Mucosa of descending colon (tissue), 3 donors: ENCODE measurements around the gene TEC. TPM values are rescaled to one million over a fixed set of nuclear protein-coding genes. Genes with fewer than 3 reads are reported as not detected.
A peak's percentile ranks its signal among the peaks of the same experiment; 100 is the strongest.

ENCODE experiments used
- ATAC-seq: fragments of 200-7000 bp; cut with Tn5 transposase; one replicate; pipeline ENCODE4 v1.9.1; 2020; ENCODE audit warnings: mild to moderate bottlenecking, moderate library complexity
- DNase-seq, 3 donors: peaks; one replicate each; pipeline ENCODE4 v3.0.0-alpha.2; 2020
- H3K36me3 ChIP-seq: fragments of 200-600 bp; one replicate; pipeline ENCODE4 v1.8.0; 2021; ENCODE audit warnings: low read depth, mild to moderate bottlenecking
- H3K4me1 ChIP-seq: fragments of 200-600 bp; one replicate; pipeline ENCODE4 v1.8.0; 2021; ENCODE audit warnings: low read depth, mild to moderate bottlenecking
- H3K4me3 ChIP-seq: fragments of 200-600 bp; one replicate; pipeline ENCODE4 v1.8.0; 2021; ENCODE audit warnings: mild to moderate bottlenecking
- H3K9me3 ChIP-seq: fragments of 200-600 bp; one replicate; pipeline ENCODE4 v1.8.0; 2021; ENCODE audit warnings: mild to moderate bottlenecking
- intact Hi-C, 2 donors: fragments of 100-400 bp; cut with DNase I in 1 of 2; cut with micrococcal nuclease in 1 of 2; formaldehyde crosslinking; loops; one replicate each; pipeline versions ENCODE4 v1.11.0 to v1.11.1; 2022; cut with DNase I, micrococcal nuclease
- total RNA-seq, 3 donors: library from RNA; stranded (reverse); fragmentation: NEBNext Ultra II Directional in 2 of 3; extraction: Animal tissue kit (Norgen Biotek cat#: 25700) in 2 of 3; gene quantifications; one replicate each; pipeline versions ENCODE4 v1.2.1 to v1.2.4, GENCODE V29; 2021 to 2023
- TF ChIP-seq, protein P1 (sequence below): fragments of 200-600 bp; IDR thresholded peaks from one replicate; pipeline ENCODE4 v1.8.0; 2022; ENCODE audit warnings: antibody characterized with exemption, mild to moderate bottlenecking
- donor health status: DM: no; HTN: no; CAD: no; lungs with moderate emphysema.
- donor health status: DM: no; HTN: no; CAD: no.
- donor health status: DM: no; HTN: yes; CAD: no.

TEC gene
- total RNA-seq, 3 donors from 2014 or later: 3.4 to 4.0 (median 3.8) TPM

DNA sequence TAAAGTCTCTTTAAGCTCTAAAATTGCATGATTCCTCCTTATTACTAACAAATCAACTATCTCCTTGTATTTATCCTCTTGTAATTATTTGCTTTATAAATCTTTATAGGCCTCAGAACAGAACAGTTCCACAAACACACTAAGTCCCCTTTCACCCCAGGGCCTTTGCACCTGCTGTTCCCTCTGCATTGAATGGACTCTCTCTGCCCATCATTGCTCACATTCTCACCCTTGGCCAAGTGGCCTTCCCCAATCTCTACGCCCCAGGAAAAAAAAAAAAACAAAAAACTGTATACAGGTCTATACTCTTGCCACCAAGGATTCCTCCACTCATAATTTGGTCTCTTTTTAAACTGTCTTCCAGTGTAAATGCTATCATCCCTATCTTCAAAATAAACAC lies 53.7 kb downstream of the TEC start:
- TF ChIP-seq, protein P1, sequence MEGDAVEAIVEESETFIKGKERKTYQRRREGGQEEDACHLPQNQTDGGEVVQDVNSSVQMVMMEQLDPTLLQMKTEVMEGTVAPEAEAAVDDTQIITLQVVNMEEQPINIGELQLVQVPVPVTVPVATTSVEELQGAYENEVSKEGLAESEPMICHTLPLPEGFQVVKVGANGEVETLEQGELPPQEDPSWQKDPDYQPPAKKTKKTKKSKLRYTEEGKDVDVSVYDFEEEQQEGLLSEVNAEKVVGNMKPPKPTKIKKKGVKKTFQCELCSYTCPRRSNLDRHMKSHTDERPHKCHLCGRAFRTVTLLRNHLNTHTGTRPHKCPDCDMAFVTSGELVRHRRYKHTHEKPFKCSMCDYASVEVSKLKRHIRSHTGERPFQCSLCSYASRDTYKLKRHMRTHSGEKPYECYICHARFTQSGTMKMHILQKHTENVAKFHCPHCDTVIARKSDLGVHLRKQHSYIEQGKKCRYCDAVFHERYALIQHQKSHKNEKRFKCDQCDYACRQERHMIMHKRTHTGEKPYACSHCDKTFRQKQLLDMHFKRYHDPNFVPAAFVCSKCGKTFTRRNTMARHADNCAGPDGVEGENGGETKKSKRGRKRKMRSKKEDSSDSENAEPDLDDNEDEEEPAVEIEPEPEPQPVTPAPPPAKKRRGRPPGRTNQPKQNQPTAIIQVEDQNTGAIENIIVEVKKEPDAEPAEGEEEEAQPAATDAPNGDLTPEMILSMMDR: no peak
- no peak for ATAC-seq
- H3K36me3 ChIP-seq: no peaks in the 10 kb centered on the region

DNA sequence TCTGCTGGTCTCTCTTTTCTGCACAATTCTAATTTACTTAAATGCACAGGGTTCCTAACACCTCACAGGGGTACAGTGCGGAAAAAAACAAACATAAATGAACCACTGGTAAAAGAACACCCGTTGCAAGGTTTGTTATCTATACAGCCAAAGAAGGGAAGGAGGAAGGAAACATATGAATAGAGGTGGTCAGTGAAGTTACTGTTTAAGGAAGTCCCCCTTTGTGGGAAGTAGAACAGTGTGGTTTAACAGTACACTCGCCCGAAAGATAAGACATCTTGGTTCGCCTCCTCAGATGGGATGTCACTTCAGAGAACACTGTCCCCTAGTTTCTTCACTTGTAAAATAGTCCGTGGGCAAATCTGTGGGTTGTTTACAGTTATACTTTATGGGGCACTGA lies 57.5 kb downstream of the TEC start:
- no peaks in the 10 kb centered on the region for H3K4me1 ChIP-seq
- TF ChIP-seq, protein P1: no peak
- ATAC-seq (peak; percentile 53), DNase-seq (no peak)
- intact Hi-C loops: no loop called here
- no peaks in the 10 kb centered on the region for H3K9me3 ChIP-seq
- H3K4me3 ChIP-seq: no peak overlapping the region
- H3K36me3 ChIP-seq: no peaks in the 10 kb centered on the region

More for the DNA sequence above, 53.7 kb downstream of the TEC start:
- no peak overlapping the region for H3K4me3 ChIP-seq
- DNase-seq: no peak
- intact Hi-C loops: no loop called here
- H3K4me1 ChIP-seq: no peaks in the 10 kb centered on the region
- H3K9me3 ChIP-seq: no peaks in the 10 kb centered on the region

DNA sequence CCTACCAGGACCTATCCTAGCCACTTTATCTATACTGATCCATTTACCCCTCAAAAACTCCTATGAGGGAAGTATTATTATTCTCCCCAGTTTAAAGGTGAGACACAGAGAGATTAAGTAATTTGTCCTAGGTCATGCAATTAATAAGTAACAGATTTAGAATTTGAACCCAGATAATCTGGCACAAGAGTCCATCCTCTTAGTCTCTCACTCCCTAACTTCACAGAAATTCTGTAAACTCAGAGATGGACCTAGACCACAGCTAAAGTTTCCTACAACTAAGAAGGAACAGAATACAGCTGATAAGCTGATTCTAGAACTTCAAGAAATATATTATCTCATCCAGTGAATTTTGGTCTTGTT lies 58.7 kb downstream of the TEC start:
- DNase-seq: no peak
- no peaks in the 10 kb centered on the region for H3K4me1 ChIP-seq
- H3K36me3 ChIP-seq: no peaks in the 10 kb centered on the region
- no peaks in the 10 kb centered on the region for H3K9me3 ChIP-seq
- TF ChIP-seq, protein P1: no peak
- intact Hi-C loops: no loop called here
- ATAC-seq: no peak
- no peak overlapping the region for H3K4me3 ChIP-seq

DNA sequence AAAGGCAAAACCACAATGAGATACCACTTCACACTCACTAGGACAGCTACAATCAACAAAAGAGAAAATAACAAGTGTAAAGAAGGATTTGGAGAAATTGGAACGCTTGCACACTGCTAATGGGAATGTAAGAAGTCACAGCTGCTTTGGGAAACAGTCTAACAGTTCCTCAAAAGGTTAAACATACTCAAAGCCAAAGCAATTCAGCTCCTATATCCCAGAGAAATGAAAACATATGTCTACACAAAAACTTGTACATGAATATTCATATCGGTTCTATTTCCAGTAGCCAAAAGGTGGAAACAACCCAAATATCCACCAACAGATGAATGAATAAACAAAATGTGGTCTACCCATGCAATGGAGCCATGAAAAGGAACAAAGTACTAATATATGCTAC lies 64.0 kb downstream of the TEC start:
- H3K36me3 ChIP-seq: no peaks in the 10 kb centered on the region
- ATAC-seq: no peak
- no peak overlapping the region for H3K4me3 ChIP-seq
- intact Hi-C loops: no loop called here
- DNase-seq: no peak
- no peaks in the 10 kb centered on the region for H3K4me1 ChIP-seq
- TF ChIP-seq, protein P1: no peak
- no peaks in the 10 kb centered on the region for H3K9me3 ChIP-seq

DNA sequence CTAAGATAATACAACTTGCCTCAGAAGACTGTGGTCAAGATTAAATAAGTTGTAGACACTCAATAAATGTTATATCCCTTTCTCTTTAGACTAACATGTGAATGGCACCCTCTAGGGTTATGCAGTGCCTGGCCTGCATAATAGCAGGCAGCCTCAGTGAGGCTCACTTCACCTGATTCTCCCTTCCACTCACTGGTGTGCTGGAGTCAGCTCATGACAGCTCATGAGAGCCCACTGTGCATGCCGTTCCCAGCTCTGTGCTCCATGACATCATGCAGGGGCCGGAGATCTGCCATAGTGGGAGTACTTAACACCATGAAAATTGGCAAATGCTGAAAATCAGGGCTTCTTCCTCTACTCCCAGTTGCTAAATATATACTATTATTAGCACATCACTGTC lies 64.5 kb downstream of the TEC start:
- Histone ChIP-seq H3K36me3 (no peaks in the 10 kb centered on the region), H3K9me3 (no peaks in the 10 kb centered on the region), H3K4me1 (no peaks in the 10 kb centered on the region), H3K4me3 (no peak overlapping the region)
- TF ChIP-seq, protein P1: no peak
- ATAC-seq (no peak), DNase-seq (no peak)
- intact Hi-C loops: no loop called here

DNA sequence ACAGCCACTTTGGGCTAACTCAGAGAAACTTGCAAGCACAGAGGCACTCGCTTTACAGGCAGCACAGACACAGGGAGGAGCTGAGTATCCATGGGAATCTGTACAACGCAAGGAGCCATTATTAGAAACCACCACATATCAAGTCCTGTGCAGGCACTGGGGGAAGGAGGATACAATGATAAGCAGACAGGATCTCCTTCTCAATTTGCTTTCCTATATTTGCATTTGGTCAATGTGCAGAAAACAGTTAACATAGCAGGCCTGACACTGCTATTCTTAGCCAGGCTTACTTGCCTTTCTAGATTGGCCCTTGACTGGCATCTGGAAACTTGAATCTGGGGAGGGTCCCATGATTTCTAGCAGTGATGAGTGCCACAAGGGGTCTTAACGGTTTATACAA lies 65.8 kb downstream of the TEC start:
- intact Hi-C loops: no loop called here
- TF ChIP-seq, protein P1: no peak
- ATAC-seq: peak; percentile 29
- Histone ChIP-seq H3K36me3 (no peaks in the 10 kb centered on the region), H3K4me1 (no peaks in the 10 kb centered on the region), H3K4me3 (no peak overlapping the region), H3K9me3 (no peaks in the 10 kb centered on the region)
- DNase-seq: no peak
